Activated T-cell treated with anti-CD3 and anti-CD28 coated beads, Interleukin-2, amount 50 U/mL, for 1 hour (primary cell): ENCODE data around the gene SPAST.
"Not testable (repeated sequence)": the region's sequence is repeated elsewhere in the genome, so short reads cannot be mapped to it uniquely, and the experiment has no call there.

Experiments used
- DNase-seq: peaks from one replicate; pipeline ENCODE4 v3.0.0-alpha.2; 2020

SPAST gene, protein sequence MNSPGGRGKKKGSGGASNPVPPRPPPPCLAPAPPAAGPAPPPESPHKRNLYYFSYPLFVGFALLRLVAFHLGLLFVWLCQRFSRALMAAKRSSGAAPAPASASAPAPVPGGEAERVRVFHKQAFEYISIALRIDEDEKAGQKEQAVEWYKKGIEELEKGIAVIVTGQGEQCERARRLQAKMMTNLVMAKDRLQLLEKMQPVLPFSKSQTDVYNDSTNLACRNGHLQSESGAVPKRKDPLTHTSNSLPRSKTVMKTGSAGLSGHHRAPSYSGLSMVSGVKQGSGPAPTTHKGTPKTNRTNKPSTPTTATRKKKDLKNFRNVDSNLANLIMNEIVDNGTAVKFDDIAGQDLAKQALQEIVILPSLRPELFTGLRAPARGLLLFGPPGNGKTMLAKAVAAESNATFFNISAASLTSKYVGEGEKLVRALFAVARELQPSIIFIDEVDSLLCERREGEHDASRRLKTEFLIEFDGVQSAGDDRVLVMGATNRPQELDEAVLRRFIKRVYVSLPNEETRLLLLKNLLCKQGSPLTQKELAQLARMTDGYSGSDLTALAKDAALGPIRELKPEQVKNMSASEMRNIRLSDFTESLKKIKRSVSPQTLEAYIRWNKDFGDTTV

DNA sequence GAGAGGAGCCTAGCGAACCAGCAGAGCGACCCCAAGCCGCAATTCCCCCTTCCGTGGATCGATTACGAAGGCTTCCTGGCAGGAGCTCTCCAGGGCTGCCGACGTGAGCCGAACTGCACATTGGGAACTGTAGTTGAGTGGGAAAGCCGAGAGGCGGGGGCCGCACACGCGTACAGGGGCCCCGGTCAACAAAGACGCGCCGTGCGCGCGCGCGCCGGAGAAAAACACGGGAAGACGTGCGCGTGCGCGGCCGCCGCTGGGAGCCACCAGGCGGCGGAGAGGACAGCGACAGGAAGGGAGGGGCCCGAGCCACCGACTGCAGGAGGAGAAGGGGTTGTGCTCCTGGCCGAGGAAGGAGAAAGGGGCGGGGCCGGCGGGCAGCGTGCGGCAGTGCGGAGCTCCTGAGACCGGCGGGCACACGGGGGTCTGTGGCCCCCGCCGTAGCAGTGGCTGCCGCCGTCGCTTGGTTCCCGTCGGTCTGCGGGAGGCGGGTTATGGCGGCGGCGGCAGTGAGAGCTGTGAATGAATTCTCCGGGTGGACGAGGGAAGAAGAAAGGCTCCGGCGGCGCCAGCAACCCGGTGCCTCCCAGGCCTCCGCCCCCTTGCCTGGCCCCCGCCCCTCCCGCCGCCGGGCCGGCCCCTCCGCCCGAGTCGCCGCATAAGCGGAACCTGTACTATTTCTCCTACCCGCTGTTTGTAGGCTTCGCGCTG is at the start of gene SPAST:
Gene SPAST, plus strand, starts transcription at position 247 of the 711 bp plus-strand sequence. Its CDS starts 276 bp downstream, at position 523.
- peak; percentile 96 for DNase-seq

DNA sequence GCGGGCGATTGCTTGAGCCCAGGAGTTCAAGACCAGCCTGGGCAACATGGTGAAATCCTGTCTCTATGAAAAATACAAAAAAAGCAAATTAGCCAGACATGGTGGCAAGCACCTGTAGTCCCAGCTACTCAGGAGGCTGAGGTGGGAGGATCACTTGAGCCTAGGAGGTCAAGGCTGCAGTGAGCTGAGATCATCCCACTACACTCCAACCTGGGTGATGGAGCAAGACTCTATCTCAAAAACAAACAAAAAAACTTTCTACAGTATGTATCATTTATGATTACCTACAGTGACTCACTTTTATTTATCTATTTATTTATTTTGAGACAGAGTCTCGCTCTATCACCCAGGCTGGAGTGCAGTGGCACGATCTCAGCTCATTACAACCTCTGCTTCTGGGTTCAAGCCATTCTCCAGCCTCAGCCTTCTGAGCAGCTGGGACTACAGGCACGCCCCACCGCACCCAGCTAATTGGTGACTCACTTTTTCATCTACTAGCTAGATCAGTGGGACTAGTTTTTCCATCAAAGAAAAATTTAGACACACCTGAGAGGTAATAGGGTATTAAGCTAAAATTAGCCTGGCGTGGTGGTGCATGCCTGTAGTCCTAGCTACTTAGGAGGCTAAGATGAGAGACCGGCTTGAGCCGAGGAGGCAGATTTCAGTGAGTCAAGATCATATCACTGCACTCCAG is 44.4 kb upstream of the SPAST start:
- not testable (repeated sequence) for DNase-seq

DNA sequence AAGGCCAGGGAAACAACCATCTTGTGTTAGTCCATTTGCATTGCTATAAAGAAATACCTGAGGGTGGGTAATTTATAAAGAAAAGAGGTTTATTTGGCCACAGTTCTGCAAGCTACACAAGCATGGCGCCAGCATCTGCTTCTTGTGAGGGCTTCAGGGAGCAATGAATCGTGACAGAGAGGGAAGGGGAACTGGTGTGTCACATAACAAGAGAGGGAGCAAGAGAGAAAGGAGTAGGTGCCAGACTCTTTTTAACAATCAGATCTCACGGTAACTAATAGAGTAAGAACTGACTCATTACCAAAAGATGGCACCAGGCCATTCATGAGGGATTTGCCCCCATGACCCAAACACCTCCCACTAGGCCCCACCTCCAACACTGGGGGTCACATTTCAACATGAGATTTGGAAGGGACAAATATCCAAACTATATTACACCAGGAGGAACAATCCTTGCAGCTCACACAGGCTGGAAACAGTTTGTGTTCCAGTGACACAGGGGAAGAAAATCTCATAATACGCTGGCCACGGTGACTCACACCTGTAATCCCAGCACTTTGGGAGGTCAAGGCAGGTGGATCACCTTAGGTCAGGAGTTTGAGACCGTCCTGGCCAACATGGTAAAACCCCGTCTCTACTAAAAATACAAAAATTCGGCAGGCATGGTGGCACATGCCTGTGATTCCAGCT is 29.0 kb upstream of the SPAST start:
- not testable (repeated sequence) for DNase-seq

DNA sequence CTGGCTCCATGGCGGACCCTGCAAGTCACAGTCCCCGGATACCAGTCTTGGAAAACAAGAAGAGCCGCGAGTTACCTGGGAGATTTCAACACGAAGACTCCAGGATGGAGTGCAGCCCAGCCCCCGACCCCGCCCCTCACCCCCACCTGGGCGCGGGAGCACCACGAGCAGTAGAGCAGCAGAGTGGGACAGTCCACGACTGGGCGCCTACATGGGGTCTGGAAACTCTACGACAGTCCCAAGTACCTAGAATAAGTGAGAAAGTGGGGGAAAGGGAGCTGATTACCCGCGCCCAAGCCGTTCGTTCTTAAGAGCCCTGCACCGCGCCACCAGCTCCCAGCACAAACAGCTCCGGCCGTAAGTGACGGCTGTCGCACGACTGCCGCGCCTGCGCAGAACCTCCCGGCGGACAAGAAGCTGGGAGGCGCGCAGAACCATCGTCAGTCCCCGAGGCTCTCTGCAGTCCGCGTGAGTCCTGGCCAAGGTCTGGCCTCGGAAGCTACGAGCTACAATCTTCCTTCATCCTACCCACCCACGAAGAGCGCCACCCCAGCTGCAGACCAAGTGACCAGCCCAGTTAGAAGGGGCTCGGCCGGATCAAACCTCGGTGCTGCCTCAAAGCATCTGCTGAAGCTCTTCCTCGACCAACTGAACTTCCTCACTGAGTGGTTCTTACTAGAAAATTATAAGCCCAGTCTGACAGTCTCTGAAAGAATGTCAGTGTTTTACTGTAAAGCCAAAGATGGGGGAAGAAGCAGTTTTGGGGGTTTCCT is 23.7 kb upstream of the SPAST start, which contains the start of gene DPY30:
Gene DPY30, minus strand, starts transcription at position 359 of the 773 bp plus-strand sequence. Its CDS starts 349 bp downstream, at position 10.
- peak; percentile 90 for DNase-seq

DNA sequence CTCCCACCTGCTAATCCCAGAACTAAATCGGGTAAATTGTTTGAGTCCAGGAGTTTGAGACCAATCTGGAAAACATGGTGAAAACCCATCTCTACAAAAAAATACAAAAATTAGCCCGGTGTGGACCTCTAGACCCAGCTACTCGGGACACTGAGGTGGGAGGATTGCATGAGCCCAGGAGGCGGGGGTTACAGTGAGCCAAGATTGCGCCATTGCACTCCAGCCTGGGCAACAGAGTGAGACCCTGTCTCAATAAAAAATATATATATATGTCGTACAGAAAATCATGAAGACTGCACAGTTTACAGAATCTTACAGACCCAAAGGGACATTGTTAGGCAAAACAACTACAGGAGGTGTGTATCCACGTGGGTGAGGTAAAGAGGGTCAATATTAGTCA is 19.8 kb upstream of the SPAST start:
- DNase-seq = no peak

DNA sequence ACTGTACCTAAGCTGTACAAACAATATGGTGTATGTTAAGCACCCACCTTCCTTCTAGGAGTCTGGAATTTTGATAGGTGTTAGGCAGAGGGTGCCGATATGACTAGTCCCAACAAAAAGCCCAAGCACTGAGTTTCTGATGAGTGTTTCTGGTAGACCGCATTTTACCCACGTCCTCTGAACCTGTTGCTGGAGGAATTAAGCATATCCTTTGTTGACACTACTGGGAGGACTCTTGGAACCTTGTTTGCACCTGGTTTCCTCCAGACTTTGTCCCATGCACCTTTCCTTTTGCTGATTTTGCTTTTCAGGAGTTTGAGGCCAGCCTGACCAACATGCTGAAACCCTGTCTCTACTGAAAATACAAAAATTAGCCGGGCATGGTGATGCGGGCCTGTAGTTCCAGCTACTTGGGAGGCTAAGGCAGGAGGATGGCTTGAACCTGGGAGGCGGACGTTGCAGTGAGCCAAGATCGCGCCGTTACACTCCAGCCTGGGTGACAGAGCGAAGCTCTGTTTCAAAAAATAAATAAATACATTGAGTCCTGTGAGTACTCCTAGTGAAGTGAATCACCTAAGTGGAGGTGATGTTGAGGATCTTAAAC is 11.4 kb upstream of the SPAST start:
- DNase-seq = no peak

DNA sequence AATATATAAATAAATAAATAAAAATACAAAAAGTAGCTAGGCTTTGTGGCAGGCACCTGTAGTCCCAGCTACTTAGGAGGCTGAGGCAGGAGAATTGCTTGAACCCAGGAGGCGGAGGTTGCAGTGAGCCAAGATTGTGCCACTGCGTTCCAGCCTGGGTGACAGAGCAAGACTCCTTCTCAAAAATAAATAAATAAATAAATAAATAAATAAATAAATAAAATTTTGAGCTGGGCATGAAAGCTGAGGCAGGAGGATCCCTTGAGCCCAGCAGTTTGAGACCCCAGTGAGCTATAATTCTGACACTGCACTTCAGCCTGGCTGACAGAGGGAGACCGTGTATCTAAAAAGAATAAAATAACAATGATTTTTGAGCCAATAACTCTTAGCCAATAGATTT is 8.8 kb upstream of the SPAST start:
- not testable (repeated sequence) for DNase-seq

DNA sequence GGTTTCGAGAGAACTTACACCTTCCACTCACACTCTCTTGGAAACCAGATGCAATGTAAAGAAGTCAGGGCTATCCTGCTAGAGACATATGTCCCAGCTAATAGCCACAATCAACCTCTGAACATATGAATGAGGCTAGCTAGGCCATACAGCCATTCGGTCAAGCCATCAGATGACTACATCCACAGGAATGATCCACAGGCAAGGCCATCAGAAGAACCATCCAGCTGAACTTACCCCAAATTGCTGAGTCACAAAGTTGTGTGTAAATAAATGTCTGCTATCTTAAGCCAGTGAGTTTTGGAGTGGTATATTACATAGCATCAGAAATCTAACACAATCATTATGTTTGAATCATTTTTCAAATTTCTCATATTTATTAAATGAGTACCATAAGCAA is 5.2 kb upstream of the SPAST start:
- DNase-seq = no peak

DNA sequence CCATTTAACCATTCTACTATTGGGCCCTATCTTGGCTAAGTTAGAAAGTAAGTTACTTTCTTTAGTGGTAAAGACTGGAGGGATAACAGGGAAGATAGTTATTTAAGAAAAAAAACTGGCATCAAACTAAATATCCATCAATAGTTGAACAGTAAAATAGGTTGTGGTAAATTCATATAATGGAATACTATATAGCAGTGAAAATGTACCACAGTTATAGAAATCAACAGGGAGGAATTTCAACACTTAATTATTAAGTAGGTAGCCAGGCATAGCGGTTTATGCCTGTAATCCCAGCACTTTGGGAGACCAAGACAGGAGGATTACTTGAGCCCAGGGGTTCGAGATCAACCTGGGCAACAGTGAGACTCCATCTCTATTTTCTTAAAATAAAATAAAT is 3.1 kb upstream of the SPAST start:
- no peak for DNase-seq

DNA sequence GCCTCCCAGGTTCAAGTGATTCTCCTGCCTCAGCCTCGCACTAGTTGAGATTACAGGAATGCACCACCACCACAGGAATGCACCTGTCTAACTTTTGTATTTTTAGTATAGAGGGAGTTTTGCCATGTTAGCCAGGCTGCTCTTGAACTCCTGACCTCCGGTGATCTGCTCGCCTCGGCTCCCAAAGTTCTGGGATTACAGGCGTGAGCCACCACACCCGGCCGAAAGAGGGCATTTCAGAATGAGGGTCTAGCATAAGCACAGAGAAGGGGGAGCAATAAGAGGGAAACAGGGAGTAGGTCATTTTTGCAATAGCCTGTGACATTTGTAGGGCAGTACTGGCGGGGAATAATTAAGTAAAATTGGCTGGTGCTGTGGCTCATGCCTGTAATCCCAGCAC is 1.9 kb upstream of the SPAST start:
- no peak for DNase-seq

DNA sequence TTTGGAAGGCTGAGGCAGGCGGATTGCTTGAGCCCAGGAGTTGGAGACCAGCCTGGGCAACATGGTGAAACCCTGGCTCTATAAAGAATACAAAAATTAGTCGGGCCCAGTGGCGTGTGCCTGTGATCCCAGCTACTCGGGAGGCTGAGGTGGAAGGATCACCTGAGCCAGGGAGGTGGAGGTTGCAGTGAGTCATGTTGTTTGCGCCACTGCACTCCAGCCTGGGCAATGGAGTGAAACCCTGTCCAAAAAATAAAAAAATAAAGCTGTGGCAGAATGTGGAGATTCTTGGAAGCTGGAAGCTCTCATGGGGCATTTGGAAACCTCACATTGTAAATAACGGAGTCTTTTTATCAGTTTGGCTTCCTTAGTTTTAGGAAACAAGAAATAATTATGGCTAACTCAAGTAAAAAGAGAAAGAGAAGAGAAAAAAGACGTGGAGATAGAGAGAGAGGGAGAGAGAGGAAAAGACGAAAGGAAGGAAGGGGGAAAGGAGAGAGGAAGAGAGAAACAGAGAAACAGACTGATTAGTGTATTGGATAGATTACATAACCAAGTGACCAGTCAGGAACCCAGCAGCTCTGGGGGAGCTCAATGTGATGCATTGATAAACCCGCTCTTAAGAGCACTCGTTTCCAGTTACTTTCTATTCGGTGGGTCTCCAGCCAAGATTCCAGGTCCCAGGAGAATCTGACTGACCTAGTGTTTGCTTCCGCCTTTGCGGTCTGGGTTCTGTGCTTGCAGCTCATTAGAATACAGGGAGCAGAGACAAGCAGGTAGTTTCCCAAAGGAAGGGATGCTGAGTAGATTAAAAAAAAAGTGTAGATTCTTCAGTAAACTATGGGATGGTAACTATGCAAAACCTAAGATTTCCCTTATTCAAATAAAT is 1.1 kb upstream of the SPAST start:
- no peak for DNase-seq

DNA sequence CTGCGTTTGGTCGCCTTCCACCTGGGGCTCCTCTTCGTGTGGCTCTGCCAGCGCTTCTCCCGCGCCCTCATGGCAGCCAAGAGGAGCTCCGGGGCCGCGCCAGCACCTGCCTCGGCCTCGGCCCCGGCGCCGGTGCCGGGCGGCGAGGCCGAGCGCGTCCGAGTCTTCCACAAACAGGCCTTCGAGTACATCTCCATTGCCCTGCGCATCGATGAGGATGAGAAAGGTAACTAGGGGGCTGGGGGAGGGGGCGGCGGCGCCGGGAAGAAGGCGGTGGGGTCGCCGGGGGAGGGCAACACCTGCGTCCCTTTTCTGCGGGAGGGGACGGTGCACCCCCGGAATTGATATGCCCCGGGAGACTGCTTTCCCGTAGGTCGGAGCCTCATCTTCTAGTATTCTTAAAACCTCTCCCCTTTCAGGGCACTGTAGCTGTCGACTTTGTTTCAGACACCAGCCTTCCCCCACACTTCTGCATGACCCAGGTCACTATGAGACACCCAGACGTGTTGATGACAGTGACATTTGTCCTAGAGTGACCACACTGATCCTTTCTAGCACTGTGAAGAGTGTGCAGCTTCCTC is 755 bp downstream of the SPAST start:
- DNase-seq = no peak

DNA sequence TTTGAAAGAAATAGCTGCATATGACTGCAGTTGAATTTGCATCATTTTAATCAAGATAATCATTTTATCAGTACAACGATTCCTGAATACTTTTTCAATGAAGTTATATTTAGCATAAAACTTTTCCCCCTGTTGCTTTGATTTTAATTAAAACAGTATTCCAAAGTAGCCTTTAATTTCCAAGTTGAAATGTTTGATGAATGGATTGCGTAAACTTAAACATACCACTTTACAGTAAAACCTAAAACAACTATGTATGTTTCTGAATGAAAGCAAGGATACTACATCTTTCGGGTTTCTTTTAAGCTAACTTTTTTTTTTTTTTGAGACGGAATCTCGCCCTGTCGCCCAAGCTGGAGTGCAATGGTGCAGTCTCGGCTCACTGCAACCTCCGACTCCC is 1.4 kb downstream of the SPAST start:
- no peak for DNase-seq

DNA sequence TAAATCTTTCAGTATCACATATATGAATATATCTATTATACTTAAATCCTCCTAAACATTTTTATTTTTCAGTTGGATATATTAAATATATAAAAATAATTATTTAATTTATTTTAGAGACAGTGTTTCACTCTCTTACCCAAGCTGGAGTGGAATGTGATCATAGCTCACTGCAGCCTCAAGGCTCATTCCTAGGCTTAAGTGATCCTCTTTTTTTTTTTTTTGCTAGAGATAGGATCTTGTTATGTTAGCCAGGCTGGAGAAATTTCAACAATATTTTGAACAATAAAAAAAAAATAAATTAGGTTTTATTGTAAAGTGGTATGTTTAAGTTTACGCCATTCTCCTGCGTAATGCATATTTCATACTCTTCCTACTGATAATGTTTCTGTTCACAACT is 4.2 kb downstream of the SPAST start:
- no peak for DNase-seq

DNA sequence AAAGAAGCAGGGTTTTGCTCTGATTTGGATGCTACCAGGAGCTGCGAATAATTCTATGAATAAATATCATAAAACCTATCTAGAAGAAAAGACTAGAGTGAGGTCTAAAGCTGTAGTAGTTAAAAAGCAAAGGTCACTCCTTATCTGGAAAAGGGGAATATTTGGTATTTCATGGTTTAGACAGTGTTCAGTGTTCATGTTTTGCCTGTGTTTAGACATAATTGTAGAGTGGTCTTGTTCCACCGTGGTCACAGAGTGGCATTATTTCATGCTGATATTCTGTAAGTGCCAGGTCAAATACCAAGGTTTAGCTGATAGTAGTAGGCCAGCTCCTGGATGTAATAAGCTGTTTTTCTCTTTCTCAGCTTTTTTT is 10.8 kb downstream of the SPAST start:
- no peak for DNase-seq

DNA sequence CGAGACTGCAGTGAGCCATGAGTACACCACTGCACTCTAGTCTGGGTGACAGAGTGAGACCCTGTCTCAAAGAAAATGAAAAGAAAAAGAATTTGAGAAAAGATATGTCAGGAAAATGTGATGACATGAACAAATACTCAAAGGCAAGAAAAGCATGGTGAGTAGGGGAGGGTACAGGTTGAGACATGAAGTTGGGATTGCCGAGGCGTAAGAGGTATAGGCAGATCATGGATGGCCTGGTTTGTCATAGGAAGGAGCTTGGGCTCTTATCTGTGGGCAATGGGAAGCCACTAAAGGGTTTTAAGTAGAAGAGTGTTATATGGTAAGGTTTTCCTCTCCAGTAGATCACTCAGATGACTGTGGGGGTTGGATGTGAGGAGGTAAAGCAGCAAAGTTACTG is 32.3 kb downstream of the SPAST start:
- no peak for DNase-seq

DNA sequence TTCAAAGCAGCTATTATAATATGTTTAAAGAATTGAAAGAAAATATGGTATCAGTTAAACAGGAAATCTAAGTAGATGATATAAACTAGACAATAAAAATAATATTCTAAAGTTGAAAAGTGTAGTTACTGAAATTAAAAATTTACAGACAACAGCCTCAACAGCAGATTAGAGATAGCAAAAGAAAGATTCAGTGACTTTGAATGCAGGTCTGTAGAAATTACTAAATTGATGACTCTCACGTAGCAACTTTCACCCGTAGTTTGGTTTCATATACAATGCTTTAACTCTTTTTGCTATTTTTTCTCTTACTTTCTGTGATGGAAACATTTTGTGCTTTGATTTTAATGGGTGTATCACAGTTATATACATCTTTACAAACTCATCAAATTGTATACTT is 44.8 kb downstream of the SPAST start:
- no peak for DNase-seq

DNA sequence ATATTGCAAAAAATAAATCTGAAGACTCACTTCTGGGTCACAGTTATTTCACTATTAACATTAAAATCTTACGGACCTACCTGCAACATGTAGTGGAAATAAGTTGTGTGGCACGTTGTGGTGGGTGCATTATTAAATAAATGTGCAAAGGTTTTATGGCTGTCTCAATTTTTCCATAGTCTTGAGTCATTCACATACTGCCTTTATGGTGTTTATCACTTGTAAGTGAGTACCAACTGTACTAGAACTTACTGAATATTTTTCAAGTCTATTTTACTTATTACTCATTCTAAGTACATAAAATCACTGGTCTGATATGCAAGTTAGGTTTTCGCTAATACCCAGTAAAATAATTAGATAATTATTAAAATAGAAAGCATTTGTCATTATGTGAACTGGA is 54.7 kb downstream of the SPAST start:
- DNase-seq = no peak

DNA sequence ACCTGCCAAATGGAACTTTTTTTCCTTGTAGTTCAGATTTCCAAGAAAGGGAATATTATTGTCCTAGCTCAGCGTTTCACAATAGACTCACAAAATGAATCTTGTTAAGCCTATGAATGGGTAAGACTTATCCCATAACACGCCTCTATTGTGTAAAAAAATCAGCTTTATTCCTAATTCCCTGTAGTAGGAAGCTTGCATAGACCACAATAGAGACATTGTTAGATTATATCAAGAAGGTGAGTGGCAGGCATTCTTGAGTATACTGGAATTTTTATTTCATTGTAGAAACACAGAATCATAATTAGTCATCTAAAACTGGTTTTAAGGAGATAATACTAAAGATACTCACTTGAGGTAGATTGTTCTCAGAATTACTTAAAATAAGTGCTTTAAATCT is 55.8 kb downstream of the SPAST start:
- no peak for DNase-seq

DNA sequence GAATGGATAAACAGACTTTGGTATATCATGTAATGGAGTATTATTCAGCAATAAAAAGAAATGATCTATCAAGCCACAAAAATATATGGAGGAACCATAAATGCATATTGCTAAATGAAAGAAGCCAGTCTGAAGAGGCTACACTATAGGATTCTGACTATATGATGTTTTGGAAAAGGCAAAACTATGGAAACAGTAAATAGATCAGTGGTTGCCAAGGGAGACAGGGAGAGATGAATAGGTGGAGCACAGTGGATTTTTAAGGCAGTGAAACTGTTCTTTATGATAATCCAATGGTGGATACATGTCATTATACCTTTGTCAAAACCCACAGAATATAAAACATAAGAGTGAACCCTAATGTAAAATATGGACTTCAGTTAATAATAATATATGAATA is 61.3 kb downstream of the SPAST start:
- DNase-seq = no peak
